Neural cell (in vitro differentiated cells): Measurements from ENCODE around the gene MED13L. TPM values are rescaled to one million over a fixed set of nuclear protein-coding genes. Genes with fewer than 3 reads are reported as not detected.

Experiments used
- H2AFZ ChIP-seq: fragments of 200-600, 300-800 bp; sonication (generic), shearing (Covaris generic); 2 replicates; pipeline ENCODE4 v1.6.0; 2014; ENCODE audit warnings: low read depth, mild to moderate bottlenecking, antibody characterized with exemption, low read length, moderate library complexity
- H3F3A ChIP-seq: fragments of 200-600 bp; shearing (Covaris generic); 2 replicates; pipeline ENCODE4 v1.6.1; 2016; ENCODE audit warnings: mild to moderate bottlenecking, moderate library complexity, mixed read lengths, antibody characterized with exemption, low read length; ENCODE audit not compliant: insufficient read depth, poor library complexity, severe bottlenecking
- H3K27ac ChIP-seq: fragments of 200-600, 300-800 bp; sonication (generic), shearing (Covaris generic); 2 replicates; pipeline ENCODE4 v1.5.1; 2014; ENCODE audit warnings: mild to moderate bottlenecking, low read length, moderate library complexity
- H3K27me3 ChIP-seq: fragments of 300-800, 200-600 bp; sonication (generic), shearing (Covaris generic); 2 replicates; pipeline ENCODE4 v1.6.0; 2014; ENCODE audit warnings: mild to moderate bottlenecking, low read depth, low read length, moderate library complexity; ENCODE audit not compliant: insufficient read depth
- H3K36me3 ChIP-seq: fragments of 300-800, 200-600 bp; sonication (generic), shearing (Covaris generic); 2 replicates; pipeline ENCODE4 v1.5.1; 2014; ENCODE audit warnings: mild to moderate bottlenecking, antibody characterized with exemption, low read length, moderate library complexity; ENCODE audit not compliant: insufficient read depth
- H3K4me2 ChIP-seq: fragments of 300-800, 200-600 bp; sonication (generic), shearing (Covaris generic); 2 replicates; pipeline ENCODE4 v1.6.0; 2014; ENCODE audit warnings: mild to moderate bottlenecking, low read length
- H3K4me3 ChIP-seq: fragments of 300-800, 200-600 bp; sonication (generic), shearing (Covaris generic); 2 replicates; pipeline ENCODE4 v1.5.1; 2014; ENCODE audit warnings: mild to moderate bottlenecking, low read length, moderate library complexity
- H3K79me2 ChIP-seq: fragments of 200-600 bp; shearing (Covaris generic); replicated peaks from 2 replicates; pipeline ENCODE4 v1.6.0; 2014; ENCODE audit warnings: mild to moderate bottlenecking, low read length, moderate library complexity; ENCODE audit not compliant: insufficient read depth
- H3K9ac ChIP-seq: fragments of 300-800, 200-600 bp; sonication (generic), shearing (Covaris generic); 2 replicates; pipeline ENCODE4 v1.6.1; 2016; ENCODE audit warnings: mild to moderate bottlenecking, low read length, mixed read lengths
- H3K9me2 ChIP-seq: fragments of 200-600 bp; shearing (Covaris generic); 2 replicates; pipeline ENCODE4 v1.6.1; 2016; ENCODE audit warnings: mild to moderate bottlenecking, low read length, mixed read lengths; ENCODE audit not compliant: insufficient read depth
- H3K9me3 ChIP-seq: fragments of 200-600, 300-800 bp; sonication (generic), shearing (Covaris generic); 2 replicates; pipeline ENCODE4 v1.6.1; 2016; ENCODE audit warnings: mild to moderate bottlenecking, mixed run types, low read length, moderate library complexity, mixed read lengths
- H4K20me1 ChIP-seq: fragments of 200-600 bp; shearing (Covaris generic); 2 replicates; pipeline ENCODE4 v1.6.1; 2016; ENCODE audit warnings: mild to moderate bottlenecking, mixed run types; ENCODE audit not compliant: insufficient read depth
- EP300 ChIP-seq: fragments of 450-650 bp; conservative IDR thresholded peaks from 2 replicates; pipeline ENCODE4 v1.6.1; 2014; ENCODE audit warnings: antibody characterized with exemption, mild to moderate bottlenecking, moderate library complexity; ENCODE audit not compliant: poor library complexity, severe bottlenecking
- EZH2 ChIP-seq: fragments of 200-600, 300-800 bp; shearing (Covaris generic), sonication (generic); IDR thresholded peaks from 2 replicates; pipeline ENCODE4 v1.6.1; 2014; ENCODE audit warnings: antibody characterized with exemption, low read length, borderline replicate concordance, mild to moderate bottlenecking; ENCODE audit not compliant: insufficient read depth, poor library complexity, severe bottlenecking
- MXI1 ChIP-seq: fragments of 450-650 bp; conservative IDR thresholded peaks from 2 replicates; pipeline ENCODE4 v1.6.1; 2014; ENCODE audit warnings: antibody characterized with exemption, mild to moderate bottlenecking; ENCODE audit not compliant: poor library complexity, severe bottlenecking
- POLR2AphosphoS5 ChIP-seq: IDR thresholded peaks from 2 replicates; pipeline ENCODE4 v1.6.1; 2012
- RAD21 ChIP-seq: fragments of 450-650 bp; conservative IDR thresholded peaks from 2 replicates; pipeline ENCODE4 v1.6.1; 2014; ENCODE audit warnings: antibody characterized with exemption, mild to moderate bottlenecking, moderate library complexity
- SMC3 ChIP-seq: fragments of 450-650 bp; conservative IDR thresholded peaks from 2 replicates; pipeline ENCODE4 v1.6.1; 2014; ENCODE audit warnings: antibody characterized with exemption, mild to moderate bottlenecking, moderate library complexity; ENCODE audit not compliant: poor library complexity
- TAF1 ChIP-seq: IDR thresholded peaks from 2 replicates; pipeline ENCODE4 v1.6.1; 2012; ENCODE audit warnings: low read depth
- polyA plus RNA-seq: library from polyadenylated mRNA; depleted of rRNA; stranded (reverse); fragments of >200 nt; gene quantifications from 2 replicates; pipeline ENCODE4 v1.2.3, GENCODE V29; 2014
- TF ChIP-seq, protein P1 (sequence below): fragments of 450-650 bp; IDR thresholded peaks from 2 replicates; pipeline ENCODE4 v1.5.1; 2014; ENCODE audit warnings: antibody characterized with exemption, mild to moderate bottlenecking, moderate library complexity; ENCODE audit not compliant: poor library complexity, severe bottlenecking
- TF ChIP-seq, protein P2 (sequence below): IDR thresholded peaks from 2 replicates; pipeline ENCODE4 v1.6.1; 2012; ENCODE audit warnings: borderline replicate concordance

The MED13L gene
- polyA plus RNA-seq, 1 donor from 2014 or later = 38.9 TPM

DNA sequence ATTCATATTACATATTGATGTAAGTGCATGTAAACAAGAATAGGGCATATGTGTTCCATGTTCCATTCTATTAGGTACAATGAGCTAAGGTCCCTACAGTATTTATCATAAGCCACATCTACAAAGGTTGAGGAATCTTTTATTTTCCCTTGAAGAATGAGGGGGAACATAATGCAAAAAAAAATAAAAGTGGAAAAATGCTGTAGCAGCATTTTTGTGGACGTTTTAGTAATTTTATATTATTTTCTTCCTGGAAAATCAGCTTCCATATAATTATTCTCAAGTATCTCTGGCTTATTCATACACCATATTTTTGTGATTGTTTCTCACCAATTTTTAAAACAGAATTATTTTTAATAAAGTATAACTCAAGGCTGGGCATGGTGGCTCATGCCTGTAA, 148.7 kb downstream of the MED13L start:
- Histone ChIP-seq H3K9me2 (no peaks in the 10 kb centered on the region), H3K27me3 (no peaks in the 10 kb centered on the region), H3K9ac (no peak overlapping the region), H3F3A (peaks cover 2% of the 10 kb centered on the region), H2AFZ (no peak overlapping the region), H3K9me3 (no peaks in the 10 kb centered on the region), H4K20me1 (no peaks in the 10 kb centered on the region), H3K27ac (no peak overlapping the region), H3K79me2 (peaks cover 41% of the 10 kb centered on the region), H3K4me3 (no peak overlapping the region), H3K4me2 (no peak overlapping the region), H3K36me3 (no peaks in the 10 kb centered on the region)
- TF ChIP-seq, protein P1, sequence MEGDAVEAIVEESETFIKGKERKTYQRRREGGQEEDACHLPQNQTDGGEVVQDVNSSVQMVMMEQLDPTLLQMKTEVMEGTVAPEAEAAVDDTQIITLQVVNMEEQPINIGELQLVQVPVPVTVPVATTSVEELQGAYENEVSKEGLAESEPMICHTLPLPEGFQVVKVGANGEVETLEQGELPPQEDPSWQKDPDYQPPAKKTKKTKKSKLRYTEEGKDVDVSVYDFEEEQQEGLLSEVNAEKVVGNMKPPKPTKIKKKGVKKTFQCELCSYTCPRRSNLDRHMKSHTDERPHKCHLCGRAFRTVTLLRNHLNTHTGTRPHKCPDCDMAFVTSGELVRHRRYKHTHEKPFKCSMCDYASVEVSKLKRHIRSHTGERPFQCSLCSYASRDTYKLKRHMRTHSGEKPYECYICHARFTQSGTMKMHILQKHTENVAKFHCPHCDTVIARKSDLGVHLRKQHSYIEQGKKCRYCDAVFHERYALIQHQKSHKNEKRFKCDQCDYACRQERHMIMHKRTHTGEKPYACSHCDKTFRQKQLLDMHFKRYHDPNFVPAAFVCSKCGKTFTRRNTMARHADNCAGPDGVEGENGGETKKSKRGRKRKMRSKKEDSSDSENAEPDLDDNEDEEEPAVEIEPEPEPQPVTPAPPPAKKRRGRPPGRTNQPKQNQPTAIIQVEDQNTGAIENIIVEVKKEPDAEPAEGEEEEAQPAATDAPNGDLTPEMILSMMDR = no peak
- TF ChIP-seq RAD21 (no peak), POLR2AphosphoS5 (no peak), TAF1 (no peak), EZH2 (no peak)

DNA sequence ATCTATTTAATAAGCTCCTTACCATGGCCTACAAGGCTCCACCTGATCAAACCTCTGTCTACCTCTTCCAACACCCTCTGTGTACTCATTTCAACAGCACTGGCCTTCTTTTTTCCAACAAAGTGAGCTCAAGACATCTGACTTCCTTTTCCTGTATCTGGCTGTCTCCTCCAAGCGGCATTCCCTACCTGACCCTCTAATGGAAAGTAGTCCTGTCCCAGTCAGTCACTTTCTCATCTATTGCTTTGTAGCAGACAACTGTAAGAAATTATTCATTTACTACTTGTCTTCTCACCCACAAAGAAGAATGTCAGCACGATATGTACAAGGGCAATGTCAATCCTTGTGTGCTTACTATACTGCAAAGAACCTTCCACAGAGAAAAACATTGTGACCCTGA, 149.6 kb downstream of the MED13L start:
- Histone ChIP-seq H3K4me3 (peak overlapping the region; percentile 24), H2AFZ (no peak overlapping the region), H4K20me1 (no peaks in the 10 kb centered on the region), H3K9ac (no peak overlapping the region), H3K9me3 (no peaks in the 10 kb centered on the region), H3K79me2 (peaks cover 36% of the 10 kb centered on the region), H3F3A (peaks cover 7% of the 10 kb centered on the region), H3K27me3 (no peaks in the 10 kb centered on the region), H3K36me3 (no peaks in the 10 kb centered on the region), H3K27ac (peak overlapping the region; percentile 40), H3K9me2 (no peaks in the 10 kb centered on the region), H3K4me2 (peak overlapping the region; percentile 54)
- TF ChIP-seq RAD21 = no peak
- TF ChIP-seq MXI1 = no peak
- TF ChIP-seq EP300 = peak; percentile 56
- TF ChIP-seq, protein P1 = no peak
- no peak for TF ChIP-seq TAF1
- TF ChIP-seq EZH2 = no peak
- no peak for TF ChIP-seq SMC3
- TF ChIP-seq, protein P2, sequence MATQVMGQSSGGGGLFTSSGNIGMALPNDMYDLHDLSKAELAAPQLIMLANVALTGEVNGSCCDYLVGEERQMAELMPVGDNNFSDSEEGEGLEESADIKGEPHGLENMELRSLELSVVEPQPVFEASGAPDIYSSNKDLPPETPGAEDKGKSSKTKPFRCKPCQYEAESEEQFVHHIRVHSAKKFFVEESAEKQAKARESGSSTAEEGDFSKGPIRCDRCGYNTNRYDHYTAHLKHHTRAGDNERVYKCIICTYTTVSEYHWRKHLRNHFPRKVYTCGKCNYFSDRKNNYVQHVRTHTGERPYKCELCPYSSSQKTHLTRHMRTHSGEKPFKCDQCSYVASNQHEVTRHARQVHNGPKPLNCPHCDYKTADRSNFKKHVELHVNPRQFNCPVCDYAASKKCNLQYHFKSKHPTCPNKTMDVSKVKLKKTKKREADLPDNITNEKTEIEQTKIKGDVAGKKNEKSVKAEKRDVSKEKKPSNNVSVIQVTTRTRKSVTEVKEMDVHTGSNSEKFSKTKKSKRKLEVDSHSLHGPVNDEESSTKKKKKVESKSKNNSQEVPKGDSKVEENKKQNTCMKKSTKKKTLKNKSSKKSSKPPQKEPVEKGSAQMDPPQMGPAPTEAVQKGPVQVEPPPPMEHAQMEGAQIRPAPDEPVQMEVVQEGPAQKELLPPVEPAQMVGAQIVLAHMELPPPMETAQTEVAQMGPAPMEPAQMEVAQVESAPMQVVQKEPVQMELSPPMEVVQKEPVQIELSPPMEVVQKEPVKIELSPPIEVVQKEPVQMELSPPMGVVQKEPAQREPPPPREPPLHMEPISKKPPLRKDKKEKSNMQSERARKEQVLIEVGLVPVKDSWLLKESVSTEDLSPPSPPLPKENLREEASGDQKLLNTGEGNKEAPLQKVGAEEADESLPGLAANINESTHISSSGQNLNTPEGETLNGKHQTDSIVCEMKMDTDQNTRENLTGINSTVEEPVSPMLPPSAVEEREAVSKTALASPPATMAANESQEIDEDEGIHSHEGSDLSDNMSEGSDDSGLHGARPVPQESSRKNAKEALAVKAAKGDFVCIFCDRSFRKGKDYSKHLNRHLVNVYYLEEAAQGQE = peak; percentile 51
- TF ChIP-seq POLR2AphosphoS5 = peak; percentile 43
